Osteocyte (in vitro differentiated cells): ENCODE measurements around the gene TMEM236. TPM values are rescaled to one million over a fixed set of nuclear protein-coding genes. Genes with fewer than 3 reads are reported as not detected.

ENCODE experiments used
- DNase-seq: peaks from one replicate; pipeline ENCODE4 v3.0.0; 2021; ENCODE audit warnings: mixed read lengths; ENCODE audit not compliant: unreplicated experiment; ENCODE audit errors: extremely low spot score
- H3K27ac Mint-ChIP-seq: one replicate; pipeline ENCODE4 v1.8.0; 2021; ENCODE audit warnings: mild to moderate bottlenecking, mixed read lengths; ENCODE audit not compliant: unreplicated experiment
- H3K27me3 Mint-ChIP-seq: one replicate; pipeline ENCODE4 v1.8.0; 2021; ENCODE audit warnings: mixed read lengths; ENCODE audit not compliant: unreplicated experiment
- H3K36me3 Mint-ChIP-seq: one replicate; pipeline ENCODE4 v1.8.0; 2021; ENCODE audit warnings: mixed read lengths; ENCODE audit not compliant: unreplicated experiment
- H3K4me1 Mint-ChIP-seq: one replicate; pipeline ENCODE4 v1.8.0; 2021; ENCODE audit warnings: mixed read lengths; ENCODE audit not compliant: unreplicated experiment
- H3K4me3 Mint-ChIP-seq: one replicate; pipeline ENCODE4 v1.8.0; 2021; ENCODE audit warnings: mild to moderate bottlenecking, moderate library complexity, mixed read lengths; ENCODE audit not compliant: unreplicated experiment
- H3K9me3 Mint-ChIP-seq: one replicate; pipeline ENCODE4 v1.8.0; 2021; ENCODE audit warnings: mixed read lengths; ENCODE audit not compliant: unreplicated experiment
- total RNA-seq: library from RNA; stranded (reverse); gene quantifications from 2 replicates; pipeline ENCODE4 v1.2.1, GENCODE V29; 2021
- TF ChIP-seq, protein P1 (sequence below): fragments of 200-600 bp; sonication (generic); IDR thresholded peaks from 2 replicates; pipeline ENCODE4 v1.5.0; 2021; ENCODE audit warnings: antibody characterized with exemption, mild to moderate bottlenecking, moderate library complexity

Gene TMEM236
- total RNA-seq, 1 donor from 2014 or later: 0.11 TPM

DNA sequence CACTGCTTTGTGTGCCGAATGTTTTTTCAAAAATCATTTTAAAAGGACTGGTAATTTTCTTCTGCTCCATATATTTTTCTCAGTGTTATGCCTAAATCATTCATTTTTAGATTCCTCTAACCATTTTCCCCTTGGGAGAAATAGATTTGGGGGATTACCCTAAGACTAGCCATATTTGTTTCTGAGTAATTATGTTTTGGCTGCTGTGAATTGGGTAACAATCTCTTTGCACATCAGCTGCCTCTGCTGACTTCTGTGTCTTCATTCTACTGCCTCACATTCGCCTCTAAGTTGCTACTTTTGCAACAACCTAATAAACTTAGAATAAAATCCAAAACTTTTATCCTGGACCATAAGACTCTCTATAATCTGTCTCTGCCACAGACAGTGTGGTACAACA is 38.6 kb downstream of the TMEM236 start:
- Mint-ChIP-seq H3K4me1 (peaks cover 18% of the 10 kb centered on the region), H3K36me3 (no peaks in the 10 kb centered on the region), H3K27ac (no peak overlapping the region), H3K27me3 (no peaks in the 10 kb centered on the region), H3K4me3 (no peak overlapping the region), H3K9me3 (no peaks in the 10 kb centered on the region)
- TF ChIP-seq, protein P1, sequence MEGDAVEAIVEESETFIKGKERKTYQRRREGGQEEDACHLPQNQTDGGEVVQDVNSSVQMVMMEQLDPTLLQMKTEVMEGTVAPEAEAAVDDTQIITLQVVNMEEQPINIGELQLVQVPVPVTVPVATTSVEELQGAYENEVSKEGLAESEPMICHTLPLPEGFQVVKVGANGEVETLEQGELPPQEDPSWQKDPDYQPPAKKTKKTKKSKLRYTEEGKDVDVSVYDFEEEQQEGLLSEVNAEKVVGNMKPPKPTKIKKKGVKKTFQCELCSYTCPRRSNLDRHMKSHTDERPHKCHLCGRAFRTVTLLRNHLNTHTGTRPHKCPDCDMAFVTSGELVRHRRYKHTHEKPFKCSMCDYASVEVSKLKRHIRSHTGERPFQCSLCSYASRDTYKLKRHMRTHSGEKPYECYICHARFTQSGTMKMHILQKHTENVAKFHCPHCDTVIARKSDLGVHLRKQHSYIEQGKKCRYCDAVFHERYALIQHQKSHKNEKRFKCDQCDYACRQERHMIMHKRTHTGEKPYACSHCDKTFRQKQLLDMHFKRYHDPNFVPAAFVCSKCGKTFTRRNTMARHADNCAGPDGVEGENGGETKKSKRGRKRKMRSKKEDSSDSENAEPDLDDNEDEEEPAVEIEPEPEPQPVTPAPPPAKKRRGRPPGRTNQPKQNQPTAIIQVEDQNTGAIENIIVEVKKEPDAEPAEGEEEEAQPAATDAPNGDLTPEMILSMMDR: no peak
- no peak for DNase-seq

DNA sequence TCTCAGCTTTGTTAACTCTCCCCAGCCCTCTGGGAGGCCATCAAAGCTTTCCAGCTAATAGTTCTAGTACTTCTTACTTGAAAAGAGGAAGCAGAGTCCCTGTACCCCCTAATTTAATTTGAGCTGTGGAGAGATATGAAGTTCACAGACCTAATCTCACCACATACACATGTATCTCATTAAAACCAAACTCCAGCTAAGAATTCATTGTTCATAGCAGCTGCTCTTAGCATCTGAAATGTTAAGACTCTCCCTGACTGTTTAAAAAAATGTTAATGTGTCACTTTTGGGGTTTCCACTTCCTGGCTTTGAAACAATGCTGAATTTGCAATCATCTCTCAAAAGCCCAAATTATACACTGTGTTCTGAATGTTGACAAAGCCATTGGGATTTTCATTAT is 41.0 kb downstream of the TMEM236 start:
- H3K9me3 Mint-ChIP-seq: no peaks in the 10 kb centered on the region
- H3K36me3 Mint-ChIP-seq: no peaks in the 10 kb centered on the region
- peaks cover 5% of the 10 kb centered on the region for H3K4me1 Mint-ChIP-seq
- no peak overlapping the region for H3K4me3 Mint-ChIP-seq
- TF ChIP-seq, protein P1: no peak
- H3K27ac Mint-ChIP-seq: no peak overlapping the region
- no peaks in the 10 kb centered on the region for H3K27me3 Mint-ChIP-seq
- no peak for DNase-seq

DNA sequence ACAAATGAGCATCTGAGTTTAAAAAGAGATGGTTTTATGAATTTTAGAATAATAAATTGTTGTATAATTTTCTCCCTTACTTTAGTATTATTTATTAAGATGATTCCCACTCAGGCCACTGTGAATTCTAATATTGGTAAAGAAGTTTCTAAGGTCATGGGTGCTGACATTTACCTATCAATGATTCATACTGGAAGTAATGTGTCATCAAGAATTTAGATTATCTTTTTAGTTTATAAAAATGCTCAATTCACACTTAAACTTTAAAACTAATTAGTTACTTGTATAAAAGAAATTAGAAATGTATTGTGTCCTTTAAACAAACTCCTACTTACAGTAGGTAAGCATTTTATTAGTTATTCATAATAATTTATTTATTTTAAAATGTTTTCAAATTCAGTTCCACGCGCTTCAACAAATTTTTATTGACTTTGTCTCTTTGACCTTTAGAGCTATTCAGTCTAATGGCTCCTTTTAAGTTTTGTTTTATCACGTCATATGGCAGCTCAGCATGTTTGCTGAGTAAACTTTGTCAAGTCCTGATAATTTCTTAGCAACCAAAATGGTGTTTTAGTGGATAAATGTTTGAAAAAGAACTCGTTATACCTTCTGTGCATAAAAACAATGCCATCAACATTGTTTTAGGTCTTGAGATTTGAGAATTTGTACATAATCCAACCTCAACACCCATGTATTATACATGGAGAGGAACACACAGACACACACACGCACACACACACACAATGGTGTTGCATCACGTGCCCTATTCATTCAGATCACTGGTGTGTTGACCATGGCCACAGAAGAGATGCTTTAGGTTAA is 42.0 kb downstream of the TMEM236 start:
- no peaks in the 10 kb centered on the region for H3K27me3 Mint-ChIP-seq

DNA sequence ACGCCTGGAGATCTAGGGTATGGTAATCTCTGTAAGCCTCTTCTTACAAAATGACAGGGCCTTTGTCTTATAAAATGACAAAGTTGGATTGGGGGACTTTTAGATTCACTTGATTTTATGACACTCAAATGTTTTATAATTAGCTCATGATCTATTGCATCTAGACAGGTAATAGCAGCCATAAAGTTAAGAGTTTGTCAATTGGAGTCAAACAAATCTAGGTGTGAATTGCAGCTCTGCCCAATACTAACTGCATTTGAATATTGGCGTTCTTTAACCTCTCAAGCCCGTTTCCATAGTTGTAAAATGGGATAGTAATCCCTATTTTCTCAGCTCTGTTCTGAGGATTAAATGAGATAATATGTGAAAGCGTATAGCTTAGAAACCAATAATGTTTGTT is 43.1 kb downstream of the TMEM236 start:
- no peaks in the 10 kb centered on the region for H3K4me1 Mint-ChIP-seq
- no peaks in the 10 kb centered on the region for H3K9me3 Mint-ChIP-seq
- TF ChIP-seq, protein P1: no peak
- H3K4me3 Mint-ChIP-seq: no peak overlapping the region
- no peak for DNase-seq
- no peaks in the 10 kb centered on the region for H3K27me3 Mint-ChIP-seq
- H3K36me3 Mint-ChIP-seq: no peaks in the 10 kb centered on the region
- no peak overlapping the region for H3K27ac Mint-ChIP-seq

More for the DNA sequence above, 42.0 kb downstream of the TMEM236 start:
- Mint-ChIP-seq H3K4me3 (no peak overlapping the region), H3K36me3 (no peaks in the 10 kb centered on the region), H3K27ac (no peak overlapping the region), H3K9me3 (no peaks in the 10 kb centered on the region), H3K4me1 (peaks cover under 1% of the 10 kb centered on the region)
- TF ChIP-seq, protein P1: no peak
- no peak for DNase-seq

DNA sequence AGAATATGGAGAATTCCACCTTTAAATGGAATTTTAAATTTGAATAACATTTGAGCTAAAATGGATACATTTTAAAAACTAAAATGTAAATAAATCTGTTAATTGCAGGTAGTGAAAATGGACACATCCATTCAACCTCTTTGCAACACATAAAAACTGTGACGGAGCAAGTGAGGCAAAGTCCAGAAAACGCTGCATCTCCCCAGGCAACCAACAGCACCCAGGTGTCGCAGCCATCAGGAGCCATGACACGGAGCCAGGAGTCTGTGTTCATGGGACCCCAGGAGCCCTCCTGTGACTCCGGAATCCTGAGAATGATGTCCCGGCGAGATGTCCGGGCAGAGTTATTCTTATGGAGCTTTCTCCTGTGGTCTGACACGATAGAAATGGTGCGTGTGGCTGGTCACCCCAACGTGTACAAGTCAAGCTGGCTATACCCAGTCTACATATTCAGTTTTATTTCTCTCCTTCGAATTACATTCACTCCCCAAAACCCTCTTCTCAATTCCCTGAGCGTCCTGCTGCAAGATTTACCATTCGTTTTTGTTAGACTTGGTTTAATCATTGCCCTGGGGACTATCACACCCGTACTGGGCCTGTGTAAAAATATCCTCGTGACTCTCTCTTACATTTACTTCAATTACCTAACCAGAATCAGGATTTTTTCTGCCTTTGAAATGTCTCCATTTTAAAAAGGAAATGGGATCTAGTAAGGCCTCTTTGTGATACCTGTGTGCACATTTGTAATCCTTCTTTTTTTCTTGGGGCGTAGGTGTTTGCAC is 44.0 kb downstream of the TMEM236 start:
- no peak for DNase-seq
- Mint-ChIP-seq H3K4me3 (no peak overlapping the region), H3K36me3 (no peaks in the 10 kb centered on the region), H3K27me3 (no peaks in the 10 kb centered on the region), H3K27ac (no peak overlapping the region), H3K9me3 (no peaks in the 10 kb centered on the region), H3K4me1 (no peaks in the 10 kb centered on the region)
- TF ChIP-seq, protein P1: no peak
